ENCODE results near the gene SPAG8.

Gene SPAG8

GRCh38 chr9:35792024-35792813, 19.8 kb downstream of the SPAG8 start:
- H3K4me3 ChIP-seq (ENCODE audit: low read length), result no peak overlapping the region
- H3K9me3 ChIP-seq (ENCODE audit: low read length), result no peaks in the 10 kb centered on the region
- H3K4me1 ChIP-seq (ENCODE audit: insufficient read depth, low read length), result peaks cover 7% of the 10 kb centered on the region
- no peaks in the 10 kb centered on the region for H3K36me3 ChIP-seq (ENCODE audit: insufficient read depth, low read length)
- no peak overlapping the region for H2AFZ ChIP-seq (ENCODE audit: low read depth, low read length)
- peaks cover 6% of the 10 kb centered on the region for H3K27me3 ChIP-seq (ENCODE audit: insufficient read depth, low read length)

DNA sequence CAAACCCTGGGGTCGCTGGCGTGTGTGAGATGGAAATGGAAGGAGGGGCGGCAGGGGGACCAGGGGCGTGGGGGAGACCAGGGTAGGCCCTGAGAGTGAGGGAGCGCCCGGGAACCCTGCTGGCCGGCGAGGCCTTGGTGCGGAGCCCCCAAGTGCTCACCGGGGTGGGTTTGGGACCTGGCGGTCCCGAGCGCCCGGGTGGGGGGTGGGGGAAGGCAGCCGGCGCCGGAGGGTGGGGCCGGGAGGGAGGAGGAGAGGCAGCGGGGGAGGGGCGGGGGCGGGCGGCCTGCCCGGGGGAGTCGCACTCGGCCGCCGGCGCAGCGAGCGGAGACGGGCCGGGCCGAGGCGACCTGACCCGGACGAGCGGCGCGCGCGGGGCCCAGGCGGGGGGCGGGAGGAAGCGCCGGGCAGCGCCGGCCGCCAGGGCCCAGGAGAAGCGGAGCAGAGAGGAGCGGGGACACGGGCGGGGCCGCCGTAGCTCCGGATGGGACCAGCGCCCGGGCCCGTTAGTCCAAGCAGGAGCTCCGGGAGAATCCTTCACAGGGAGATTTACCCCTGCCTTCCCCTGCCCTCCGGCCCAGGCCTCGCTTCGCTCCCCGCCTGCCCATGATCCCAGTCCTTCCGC, 20.7 kb downstream of the SPAG8 start, which contains the start of gene NPR2:
TSS of gene NPR2 (plus strand) at position 295 of the 625 bp plus-strand sequence. CDS start 818 bp downstream, outside the sequence.
- H3K4me1 ChIP-seq (ENCODE audit: insufficient read depth, low read length), result peaks cover 7% of the 10 kb centered on the region
- H3K4me3 ChIP-seq (ENCODE audit: low read length), result no peak within 1 kb of the TSS
- peaks cover 3% of the 10 kb centered on the region for H3K27me3 ChIP-seq (ENCODE audit: insufficient read depth, low read length)
- no peaks in the 10 kb centered on the region for H3K9me3 ChIP-seq (ENCODE audit: low read length)
- H2AFZ ChIP-seq (ENCODE audit: low read depth, low read length), result peak within 1 kb of the TSS; percentile 10
- H3K36me3 ChIP-seq (ENCODE audit: insufficient read depth, low read length), result no peaks in the 10 kb centered on the region

DNA sequence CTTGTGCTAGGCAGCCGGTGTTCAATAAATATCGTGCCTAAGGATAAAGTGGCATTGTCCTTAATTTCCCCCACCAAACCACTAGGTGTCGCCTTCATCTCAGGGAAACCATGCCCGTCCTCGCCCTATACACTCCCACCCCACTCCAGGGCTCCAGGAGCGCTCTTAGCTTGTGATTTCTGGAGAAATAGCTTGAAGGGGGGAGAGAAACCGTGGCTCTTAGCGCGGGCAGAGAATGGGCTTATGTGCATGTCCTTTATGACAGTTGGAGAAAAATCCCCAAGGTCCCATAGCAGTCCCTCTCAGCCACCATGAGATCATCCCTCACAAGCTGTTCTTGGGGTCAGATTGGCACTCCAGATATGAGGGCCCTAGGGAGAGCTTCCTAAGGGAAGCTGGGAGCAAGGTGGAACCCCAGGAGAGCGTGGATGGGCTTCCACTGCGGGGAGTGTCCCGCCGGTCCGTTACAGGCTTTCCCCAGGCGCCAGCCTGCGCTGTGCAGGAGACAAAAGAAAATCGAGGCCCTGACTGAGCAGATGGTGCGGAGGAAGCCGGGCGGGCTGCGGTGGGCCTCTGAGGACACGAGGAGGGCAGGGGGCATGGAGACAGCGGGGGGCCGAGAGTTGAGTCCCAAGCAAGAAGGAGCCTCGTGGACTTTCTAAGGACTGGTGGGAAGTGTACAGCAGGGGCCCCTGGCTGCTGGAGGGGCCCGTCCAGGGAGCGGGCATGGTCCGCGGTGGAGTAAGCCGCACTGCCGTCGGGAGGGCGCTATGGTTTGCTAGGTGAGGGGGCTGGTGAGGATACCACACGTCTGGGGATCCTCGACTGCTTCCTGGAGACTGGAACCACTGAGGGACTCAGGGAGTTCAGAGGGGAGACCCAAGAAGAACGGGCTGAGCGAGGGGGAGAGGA, 21.4 kb downstream of the SPAG8 start:
- Histone ChIP-seq H3K4me3 (ENCODE audit: low read length) (no peak overlapping the region), H3K4me1 (ENCODE audit: insufficient read depth, low read length) (peaks cover 7% of the 10 kb centered on the region), H3K27me3 (ENCODE audit: insufficient read depth, low read length) (peaks cover 3% of the 10 kb centered on the region), H2AFZ (ENCODE audit: low read depth, low read length) (peak overlapping the region; percentile 10), H3K9me3 (ENCODE audit: low read length) (no peaks in the 10 kb centered on the region), H3K36me3 (ENCODE audit: insufficient read depth, low read length) (no peaks in the 10 kb centered on the region)

DNA sequence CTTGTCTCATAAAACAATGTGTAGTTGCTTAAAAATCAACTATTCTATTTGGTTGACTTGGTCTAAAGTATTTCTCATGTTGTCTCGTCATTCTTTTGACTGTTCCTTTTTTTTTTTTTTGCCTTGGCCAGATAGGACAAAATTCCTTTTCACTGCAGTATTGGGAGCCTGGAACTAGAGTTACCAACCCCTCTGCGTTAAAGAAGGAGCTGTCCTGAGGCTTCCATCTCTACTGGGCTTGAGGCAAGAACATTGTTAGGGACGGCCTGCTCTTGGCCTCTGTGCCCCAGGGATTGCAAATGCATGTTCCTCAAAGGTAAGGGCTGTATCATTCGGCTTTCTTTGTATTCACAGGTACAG, 22.1 kb downstream of the SPAG8 start:
- H2AFZ ChIP-seq (ENCODE audit: low read depth, low read length), result no peak overlapping the region
- H3K36me3 ChIP-seq (ENCODE audit: insufficient read depth, low read length), result no peaks in the 10 kb centered on the region
- H3K27me3 ChIP-seq (ENCODE audit: insufficient read depth, low read length), result peaks cover 3% of the 10 kb centered on the region
- no peaks in the 10 kb centered on the region for H3K9me3 ChIP-seq (ENCODE audit: low read length)
- H3K4me3 ChIP-seq (ENCODE audit: low read length), result no peak overlapping the region
- H3K4me1 ChIP-seq (ENCODE audit: insufficient read depth, low read length), result peaks cover 7% of the 10 kb centered on the region

DNA sequence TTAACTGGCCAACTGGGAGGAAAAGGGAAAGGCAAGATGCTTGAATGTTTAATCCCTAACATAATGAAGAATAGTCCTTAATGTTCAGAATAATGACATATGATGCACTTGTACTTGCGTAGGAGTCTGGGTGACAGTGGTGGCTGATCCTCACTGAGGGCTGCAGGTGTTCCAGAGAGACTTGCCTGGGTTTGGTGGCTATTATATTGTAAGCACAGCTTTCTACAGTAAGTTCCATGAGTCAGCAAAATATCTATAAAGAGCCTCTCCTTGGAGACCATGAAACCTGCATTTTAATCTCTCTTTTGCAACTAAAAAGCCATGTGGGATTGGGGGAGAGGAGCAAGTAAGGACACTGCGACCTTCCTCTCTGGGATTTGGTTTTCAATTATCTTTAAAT, 22.5 kb downstream of the SPAG8 start:
- Histone ChIP-seq H3K27me3 (ENCODE audit: insufficient read depth, low read length) (peaks cover 3% of the 10 kb centered on the region), H3K9me3 (ENCODE audit: low read length) (no peaks in the 10 kb centered on the region), H3K36me3 (ENCODE audit: insufficient read depth, low read length) (no peaks in the 10 kb centered on the region), H2AFZ (ENCODE audit: low read depth, low read length) (no peak overlapping the region), H3K4me3 (ENCODE audit: low read length) (no peak overlapping the region), H3K4me1 (ENCODE audit: insufficient read depth, low read length) (peaks cover 7% of the 10 kb centered on the region)

- Histone ChIP-seq H3K9me3 (ENCODE audit: low read length) (no peaks in the 10 kb centered on the region), H3K36me3 (ENCODE audit: insufficient read depth, low read length) (no peaks in the 10 kb centered on the region), H3K27me3 (ENCODE audit: insufficient read depth, low read length) (no peaks in the 10 kb centered on the region), H2AFZ (ENCODE audit: low read depth, low read length) (no peak overlapping the region), H3K4me3 (ENCODE audit: low read length) (no peak overlapping the region), H3K4me1 (ENCODE audit: insufficient read depth, low read length) (no peaks in the 10 kb centered on the region)
Observed at GRCh38 chr9:35783418-35783817, 28.6 kb downstream of the SPAG8 start.

- H3K27me3 ChIP-seq (ENCODE audit: insufficient read depth, low read length), result no peaks in the 10 kb centered on the region
- no peak overlapping the region for H3K4me3 ChIP-seq (ENCODE audit: low read length)
- no peaks in the 10 kb centered on the region for H3K9me3 ChIP-seq (ENCODE audit: low read length)
- peaks cover under 1% of the 10 kb centered on the region for H3K4me1 ChIP-seq (ENCODE audit: insufficient read depth, low read length)
- H2AFZ ChIP-seq (ENCODE audit: low read depth, low read length), result no peak overlapping the region
- H3K36me3 ChIP-seq (ENCODE audit: insufficient read depth, low read length), result no peaks in the 10 kb centered on the region
Observed at GRCh38 chr9:35781066-35781465, 31.0 kb downstream of the SPAG8 start.

- Histone ChIP-seq H2AFZ (ENCODE audit: low read depth, low read length) (no peak overlapping the region), H3K27me3 (ENCODE audit: insufficient read depth, low read length) (no peaks in the 10 kb centered on the region), H3K4me1 (ENCODE audit: insufficient read depth, low read length) (peaks cover 4% of the 10 kb centered on the region), H3K9me3 (ENCODE audit: low read length) (no peaks in the 10 kb centered on the region), H3K36me3 (ENCODE audit: insufficient read depth, low read length) (no peaks in the 10 kb centered on the region), H3K4me3 (ENCODE audit: low read length) (no peak overlapping the region)
Observed at GRCh38 chr9:35778496-35778895, 33.6 kb downstream of the SPAG8 start.

DNA sequence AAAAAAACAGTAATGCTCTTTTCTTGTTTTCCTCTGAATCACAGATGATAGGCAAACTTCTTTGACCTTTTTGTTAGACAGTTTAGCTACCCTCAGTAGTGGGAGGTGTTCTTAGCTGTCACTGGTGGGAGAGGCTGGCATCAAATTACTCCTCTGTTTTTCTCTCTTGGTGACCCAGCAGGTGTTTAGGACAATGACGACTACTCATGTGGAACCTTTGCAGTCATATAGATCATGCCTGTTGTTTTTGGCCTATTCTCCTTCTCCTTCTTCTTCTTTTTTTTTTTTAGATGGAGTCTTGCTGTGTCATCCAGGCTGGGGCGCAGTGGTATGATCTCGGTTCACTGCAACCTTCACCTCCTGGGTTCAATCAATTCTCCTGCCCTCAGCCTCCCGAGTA, 36.0 kb downstream of the SPAG8 start:
- no peak overlapping the region for H3K4me3 ChIP-seq (ENCODE audit: low read length)
- H3K27me3 ChIP-seq (ENCODE audit: insufficient read depth, low read length), result no peaks in the 10 kb centered on the region
- H3K36me3 ChIP-seq (ENCODE audit: insufficient read depth, low read length), result no peaks in the 10 kb centered on the region
- H3K4me1 ChIP-seq (ENCODE audit: insufficient read depth, low read length), result peaks cover 4% of the 10 kb centered on the region
- no peaks in the 10 kb centered on the region for H3K9me3 ChIP-seq (ENCODE audit: low read length)
- H2AFZ ChIP-seq (ENCODE audit: low read depth, low read length), result peak overlapping the region; percentile 32

- Histone ChIP-seq H3K9me3 (ENCODE audit: low read length) (no peaks in the 10 kb centered on the region), H3K4me3 (ENCODE audit: low read length) (no peak overlapping the region), H3K27me3 (ENCODE audit: insufficient read depth, low read length) (no peaks in the 10 kb centered on the region), H3K36me3 (ENCODE audit: insufficient read depth, low read length) (no peaks in the 10 kb centered on the region), H3K4me1 (ENCODE audit: insufficient read depth, low read length) (peaks cover 4% of the 10 kb centered on the region), H2AFZ (ENCODE audit: low read depth, low read length) (peak overlapping the region; percentile 32)
Observed at GRCh38 chr9:35774907-35775635, 37.0 kb downstream of the SPAG8 start.

DNA sequence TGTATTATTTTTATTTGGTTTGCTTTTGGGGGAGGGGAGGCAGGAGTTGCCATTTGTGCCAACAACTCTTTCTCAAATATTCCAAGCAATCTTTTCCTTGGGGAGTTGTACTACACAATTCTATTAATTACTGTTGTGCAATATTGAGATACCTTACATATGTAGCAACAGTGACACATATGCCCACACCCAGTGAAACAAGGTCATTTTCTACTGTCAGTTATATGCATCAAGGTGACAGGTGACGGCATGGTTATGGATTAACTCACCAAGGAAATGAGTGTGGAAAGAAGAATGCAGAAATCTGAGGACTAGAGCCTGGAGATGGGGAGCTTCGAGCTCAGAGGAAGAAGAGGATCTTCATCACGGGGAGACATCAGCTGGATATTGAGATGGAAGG, 40.1 kb downstream of the SPAG8 start:
- Histone ChIP-seq H3K27me3 (ENCODE audit: insufficient read depth, low read length) (no peaks in the 10 kb centered on the region), H3K4me3 (ENCODE audit: low read length) (no peak overlapping the region), H3K9me3 (ENCODE audit: low read length) (no peaks in the 10 kb centered on the region), H2AFZ (ENCODE audit: low read depth, low read length) (no peak overlapping the region), H3K4me1 (ENCODE audit: insufficient read depth, low read length) (peaks cover 4% of the 10 kb centered on the region), H3K36me3 (ENCODE audit: insufficient read depth, low read length) (no peaks in the 10 kb centered on the region)

GRCh38 chr9:35771534-35771933, 40.5 kb downstream of the SPAG8 start:
- H3K36me3 ChIP-seq (ENCODE audit: insufficient read depth, low read length), result no peaks in the 10 kb centered on the region
- H2AFZ ChIP-seq (ENCODE audit: low read depth, low read length), result no peak overlapping the region
- H3K9me3 ChIP-seq (ENCODE audit: low read length), result no peaks in the 10 kb centered on the region
- H3K4me3 ChIP-seq (ENCODE audit: low read length), result no peak overlapping the region
- peaks cover 4% of the 10 kb centered on the region for H3K4me1 ChIP-seq (ENCODE audit: insufficient read depth, low read length)
- H3K27me3 ChIP-seq (ENCODE audit: insufficient read depth, low read length), result no peaks in the 10 kb centered on the region
